ENCODE data around the gene PKMYT1.

PKMYT1 gene

GRCh38 chr16:3017794-3018506, 37.7 kb upstream of the PKMYT1 start, which contains the start of gene CLDN6:
Gene CLDN6, minus strand, starts transcription at chr16:3018183. Its CDS starts 2,162 bp downstream, at chr16:3016021.
- DNase-seq = no peak

- DNase-seq = no peak
These were observed 37.1 kb upstream of the PKMYT1 start for GRCh38 chr16:3017344-3017743.

GRCh38 chr16:3015865-3016521, 35.7 kb upstream of the PKMYT1 start:
- no peak for DNase-seq

DNA sequence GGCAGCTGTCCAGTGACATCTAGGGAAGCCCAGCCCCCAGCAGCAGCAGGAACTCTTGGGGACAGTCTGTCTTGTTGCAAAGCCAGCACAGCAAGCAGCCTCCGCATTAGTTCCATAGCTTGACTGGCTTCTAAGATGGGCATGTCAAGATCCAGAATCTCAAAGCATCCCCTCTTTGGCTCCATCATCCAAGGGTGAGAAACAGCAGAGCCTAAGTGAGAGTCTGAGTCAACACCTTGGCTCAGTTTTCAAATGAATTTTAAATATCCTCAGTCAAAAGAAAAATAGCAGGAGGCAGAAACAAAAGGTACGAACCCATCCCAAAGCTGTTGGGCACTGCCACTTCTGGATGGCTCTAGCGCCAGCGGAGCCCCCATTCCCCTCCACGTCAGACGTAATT, 34.7 kb upstream of the PKMYT1 start:
- no peak for DNase-seq

GRCh38 chr16:3013998-3014690, 33.9 kb upstream of the PKMYT1 start:
- no peak for DNase-seq

DNA sequence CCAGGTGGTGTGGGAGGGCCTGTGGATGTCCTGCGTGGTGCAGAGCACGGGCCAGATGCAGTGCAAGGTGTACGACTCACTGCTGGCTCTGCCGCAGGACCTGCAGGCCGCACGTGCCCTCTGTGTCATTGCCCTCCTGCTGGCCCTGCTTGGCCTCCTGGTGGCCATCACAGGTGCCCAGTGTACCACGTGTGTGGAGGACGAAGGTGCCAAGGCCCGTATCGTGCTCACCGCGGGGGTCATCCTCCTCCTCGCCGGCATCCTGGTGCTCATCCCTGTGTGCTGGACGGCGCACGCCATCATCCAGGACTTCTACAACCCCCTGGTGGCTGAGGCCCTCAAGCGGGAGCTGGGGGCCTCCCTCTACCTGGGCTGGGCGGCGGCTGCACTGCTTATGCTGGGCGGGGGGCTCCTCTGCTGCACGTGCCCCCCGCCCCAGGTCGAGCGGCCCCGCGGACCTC, 33.3 kb upstream of the PKMYT1 start:
- no peak for DNase-seq

DNA sequence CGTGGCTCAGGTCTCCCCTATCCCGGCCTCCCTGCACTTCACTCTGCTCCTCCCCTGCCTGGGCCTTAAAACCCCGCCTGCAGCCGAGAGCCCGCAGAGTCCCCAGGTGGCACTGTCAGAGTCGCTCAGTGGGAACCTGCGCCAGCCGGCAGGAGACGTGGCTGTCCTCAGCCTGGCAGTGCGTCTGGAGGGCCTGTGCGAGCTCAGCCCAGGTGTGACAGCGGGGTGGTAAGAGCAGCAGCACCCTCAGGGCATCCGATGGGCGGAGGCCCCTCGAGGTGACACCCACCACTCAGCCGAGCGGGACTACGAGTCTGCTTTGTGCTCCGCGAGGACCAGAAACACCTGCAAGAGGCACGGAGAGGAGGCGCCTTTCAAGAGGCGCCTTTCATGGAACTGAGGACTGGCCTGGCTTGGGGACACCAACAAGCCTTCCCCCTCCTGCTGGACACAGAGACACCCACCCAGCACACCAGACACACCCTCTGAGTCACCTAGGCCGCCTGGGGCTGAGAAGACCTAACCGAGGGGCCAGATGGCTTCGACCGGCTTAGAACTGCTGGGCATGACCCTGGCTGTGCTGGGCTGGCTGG, 32.7 kb upstream of the PKMYT1 start, which contains the start of gene CLDN9:
Gene CLDN9, plus strand, starts transcription at position 96 of the 593 bp plus-strand sequence. Its CDS starts 440 bp downstream, at position 536.
- no peak for DNase-seq

DNA sequence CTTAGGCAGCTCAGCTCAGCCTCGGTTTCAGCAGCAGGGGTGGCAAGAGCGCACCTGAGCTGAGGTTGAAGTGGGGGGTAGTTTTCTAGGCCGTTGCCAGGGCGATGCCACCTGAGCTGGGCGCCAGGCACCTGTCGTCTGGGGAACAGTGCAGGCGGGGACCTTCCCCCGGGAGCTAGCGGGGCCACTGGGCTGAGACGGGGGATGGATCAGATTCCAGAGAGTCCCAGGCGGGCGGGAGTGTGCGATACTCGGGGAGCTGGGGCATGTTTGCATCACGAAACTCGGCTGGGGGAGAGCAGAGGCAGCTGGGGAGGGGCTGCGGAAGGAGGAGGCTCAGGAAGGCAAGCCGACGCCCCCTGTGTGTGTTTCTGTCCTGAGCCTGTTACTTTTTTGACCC, 32.0 kb upstream of the PKMYT1 start:
- no peak for DNase-seq

DNA sequence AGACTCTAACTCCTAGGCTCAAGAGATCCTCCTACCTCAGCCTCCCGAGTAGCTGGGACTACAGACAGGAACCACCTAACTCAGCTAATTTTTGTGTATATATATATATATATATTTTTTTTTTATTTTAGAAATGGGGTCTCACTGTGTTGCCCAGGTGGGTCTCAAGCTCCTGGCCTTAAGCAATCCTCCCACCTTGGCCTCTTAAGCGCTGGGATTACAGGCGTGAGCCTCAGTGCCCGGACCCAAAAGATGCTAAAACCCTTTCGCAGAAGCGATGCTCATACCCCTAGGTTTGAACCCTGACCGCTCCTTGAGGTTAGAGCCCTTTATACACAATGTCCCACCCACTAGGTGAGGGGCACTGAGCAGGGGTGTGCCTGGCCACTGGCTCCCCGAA, 30.3 kb upstream of the PKMYT1 start:
- no peak for DNase-seq

- no peak for DNase-seq
These were observed 29.5 kb upstream of the PKMYT1 start for GRCh38 chr16:3009568-3010390.

DNA sequence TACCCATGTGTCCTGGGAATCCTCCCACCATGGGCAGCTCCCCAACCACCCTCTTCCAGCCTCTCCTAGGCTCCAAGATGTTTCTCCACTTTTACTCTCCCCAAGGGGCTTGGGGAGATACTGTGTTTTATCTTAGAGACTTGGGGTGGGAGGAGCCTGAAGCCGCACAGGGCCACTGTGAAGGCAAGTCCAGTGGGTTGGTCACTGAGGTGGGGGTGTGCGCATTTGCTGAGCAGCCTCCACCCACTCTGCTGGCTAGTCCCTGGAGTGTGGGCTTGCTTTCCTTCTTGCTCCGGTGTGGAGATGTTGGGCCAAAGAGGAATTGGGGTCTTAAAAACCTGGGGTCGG, 28.4 kb upstream of the PKMYT1 start:
- DNase-seq = no peak

DNA sequence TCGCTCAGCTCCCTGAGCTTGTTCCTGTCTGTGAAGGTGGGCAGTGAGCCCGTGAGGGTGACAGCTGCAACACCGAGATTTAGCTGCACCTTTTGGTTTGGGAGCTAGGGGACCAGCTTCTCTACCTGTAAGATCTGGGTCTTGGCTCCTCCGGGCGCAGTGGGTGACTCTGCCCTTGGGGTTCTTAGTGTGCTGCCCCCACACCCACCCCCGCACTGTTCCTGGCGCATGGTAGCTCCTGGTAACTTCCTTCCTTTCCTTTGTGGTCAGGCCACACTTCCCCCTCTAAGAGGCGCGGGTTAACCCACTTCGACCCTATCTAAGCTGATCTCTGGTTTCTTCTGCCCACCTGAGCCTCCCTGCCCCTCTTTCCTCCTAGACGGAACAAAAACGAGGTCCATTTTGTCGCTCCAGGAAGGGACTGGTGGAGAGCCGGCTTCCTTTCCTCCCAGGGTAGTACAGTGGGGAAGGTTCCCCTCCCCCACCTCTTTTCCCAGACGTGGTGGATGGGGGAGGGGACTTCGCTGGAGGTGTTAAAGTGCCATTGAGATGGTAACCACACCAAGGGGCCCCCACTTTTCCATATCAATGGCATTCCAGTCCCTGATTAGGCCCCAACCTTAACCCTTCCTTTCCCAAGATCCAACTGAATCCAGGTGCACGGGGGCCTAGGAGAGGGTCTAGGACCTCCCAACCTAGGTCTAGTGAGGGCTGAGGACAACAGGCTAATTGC, 27.9 kb upstream of the PKMYT1 start:
- peak; percentile 29 to 52 for DNase-seq

DNA sequence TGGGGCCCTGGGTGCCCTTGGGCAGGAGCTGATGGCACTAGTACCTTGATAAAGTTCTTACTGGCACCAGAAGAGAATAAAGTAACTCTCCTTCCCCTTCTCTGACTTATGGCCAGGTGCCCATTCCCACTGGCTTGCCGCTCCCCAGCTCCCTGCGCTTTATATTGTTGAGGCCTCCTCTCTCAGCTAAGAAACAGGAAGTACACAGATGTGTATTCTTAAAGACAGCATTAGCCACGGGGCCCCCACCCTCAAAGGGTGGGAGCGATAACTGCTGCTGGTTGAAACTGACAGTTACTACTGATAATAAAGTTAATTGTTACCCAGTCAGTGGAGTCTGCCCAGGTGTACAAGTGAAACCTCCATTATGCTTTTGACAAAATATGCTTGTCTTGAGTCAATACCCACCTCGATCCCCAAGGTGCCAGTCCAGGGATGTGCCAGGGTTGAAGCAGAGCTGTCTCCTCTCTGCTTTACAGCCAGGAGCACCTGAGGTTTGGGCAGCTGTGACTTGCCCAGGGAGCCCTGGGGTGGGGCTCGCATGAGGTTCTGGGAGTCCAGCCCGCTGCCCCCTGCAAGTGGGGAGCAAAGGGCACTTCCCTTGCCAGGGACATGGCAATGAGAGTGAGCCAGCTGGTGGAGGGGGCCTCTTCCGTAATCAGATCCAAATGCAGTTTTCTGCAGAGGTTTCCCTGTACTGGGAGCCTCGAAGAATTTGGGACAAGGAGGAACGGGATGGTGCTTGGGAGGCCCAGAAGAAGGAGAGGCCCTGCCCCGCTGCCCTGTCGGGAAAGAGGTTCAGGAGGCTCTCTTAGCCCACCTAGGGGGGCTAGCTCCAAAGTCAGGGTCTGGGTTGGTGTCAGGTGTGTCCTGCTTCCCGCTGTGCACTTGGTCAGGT, 27.1 kb upstream of the PKMYT1 start:
- DNase-seq = no peak

DNA sequence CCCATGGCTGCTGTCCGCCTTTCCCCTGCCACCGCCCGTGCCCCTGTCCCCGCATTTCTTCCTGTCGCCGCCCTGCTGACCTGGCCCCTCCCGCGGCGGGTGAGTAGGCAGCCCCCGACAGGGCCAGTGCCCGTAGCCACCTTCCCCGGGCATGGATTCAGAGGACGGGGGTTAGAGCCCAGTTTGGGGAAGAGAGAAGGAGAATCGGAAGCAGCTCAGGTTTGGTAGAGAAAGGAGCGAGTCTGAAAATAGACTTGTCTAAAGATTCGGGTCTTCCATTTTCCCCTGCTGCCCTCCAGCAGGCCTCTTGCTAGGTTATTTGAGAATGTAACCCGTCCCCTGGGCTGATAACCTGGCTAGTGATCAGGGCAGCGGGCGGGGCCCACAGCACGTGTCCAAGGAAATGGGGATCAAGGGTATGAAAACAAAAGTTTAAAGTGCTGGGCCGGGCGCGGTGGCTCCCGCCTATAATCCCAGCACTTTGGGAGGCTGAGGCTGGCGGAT, 24.6 kb upstream of the PKMYT1 start:
- no peak for DNase-seq

DNA sequence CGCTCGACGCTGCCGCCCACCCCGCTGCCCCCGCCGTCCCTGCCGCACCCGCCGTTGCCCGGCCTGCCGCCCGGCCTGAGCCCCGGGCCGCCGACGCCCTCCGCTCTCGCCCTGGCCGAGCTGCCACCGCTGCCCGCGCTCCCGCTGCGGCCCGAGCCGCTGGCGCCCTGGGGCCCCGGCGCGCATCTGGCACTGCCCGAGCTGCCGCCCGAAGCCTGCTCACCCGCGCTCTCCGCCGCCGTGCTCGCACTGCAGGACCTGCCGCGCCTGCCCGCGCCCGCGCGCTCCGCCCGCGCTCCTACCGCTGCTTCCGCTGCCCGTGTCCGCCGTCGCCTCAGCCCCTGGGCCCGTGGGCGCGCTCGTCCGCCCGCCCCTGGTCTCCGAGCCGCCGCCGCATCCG, 24.1 kb upstream of the PKMYT1 start:
- DNase-seq = no peak

- DNase-seq = peak; percentile 94 to 95
These were observed 23.5 kb upstream of the PKMYT1 start for GRCh38 chr16:3003582-3004270.

DNA sequence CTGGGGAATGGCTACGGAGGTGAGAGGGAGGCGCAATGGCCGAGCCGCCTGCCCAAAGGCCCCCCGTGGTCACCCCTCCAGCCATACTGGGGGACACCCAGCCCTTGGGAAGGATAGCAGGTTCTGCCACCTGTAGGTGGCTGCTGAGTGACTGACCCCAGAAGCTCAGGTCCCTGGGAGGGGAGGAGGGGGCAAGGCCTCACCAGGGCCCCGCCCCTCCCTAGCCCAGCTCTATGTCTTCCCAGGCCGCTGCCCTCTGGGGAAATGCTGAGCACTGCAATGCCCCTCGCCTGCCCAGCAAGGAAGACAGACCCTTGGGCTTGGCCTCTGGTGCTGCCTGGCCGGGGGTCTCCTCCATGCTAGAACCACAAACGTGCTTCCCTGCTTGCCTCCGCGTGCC, 21.1 kb upstream of the PKMYT1 start:
- DNase-seq = no peak

GRCh38 chr16:3000540-3000939, 20.3 kb upstream of the PKMYT1 start:
- DNase-seq = no peak

GRCh38 chr16:2999929-3000328, 19.7 kb upstream of the PKMYT1 start:
- no peak for DNase-seq

DNA sequence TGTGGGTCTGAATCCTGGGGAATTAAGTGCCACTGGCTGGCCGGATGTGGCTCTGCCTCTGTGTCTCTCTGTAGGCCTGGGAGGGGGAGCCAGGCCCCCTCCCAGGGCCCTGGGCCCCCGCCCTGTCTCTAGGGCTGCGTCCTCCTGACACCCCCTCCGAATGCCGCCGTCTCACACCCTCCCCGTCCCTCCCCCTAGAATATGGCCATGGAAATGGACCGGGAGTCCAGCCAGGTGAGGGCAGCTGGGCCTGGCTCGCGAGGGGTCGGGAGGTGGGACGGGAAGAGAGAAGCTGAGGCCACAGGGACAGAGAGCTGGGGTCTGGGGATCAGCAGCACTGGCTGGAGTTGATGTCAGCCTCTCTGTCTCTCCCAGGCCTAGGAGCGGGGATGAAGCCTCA, 16.1 kb upstream of the PKMYT1 start:
- no peak for DNase-seq

Data from activated CD4-positive, alpha-beta T cell treated with anti-CD3 and anti-CD28 coated beads for 4 hours (primary cell).